A549 treated with RU486 at 1 μM for 4 hours (cell line): Measurements from ENCODE around the gene C1orf210. TPM values are rescaled to one million over a fixed set of nuclear protein-coding genes. Genes with fewer than 3 reads are reported as not detected.

Experiments used
- total RNA-seq: library from RNA; stranded (reverse); fragments of 200-300 nt; extraction: Qiagen RNA extraction; gene quantifications from 5 replicates; pipeline ENCODE4 v1.2.3, GENCODE V29; 2022; ENCODE audit warnings: low read depth

C1orf210 gene
- not detected in 5 replicates for total RNA-seq

DNA sequence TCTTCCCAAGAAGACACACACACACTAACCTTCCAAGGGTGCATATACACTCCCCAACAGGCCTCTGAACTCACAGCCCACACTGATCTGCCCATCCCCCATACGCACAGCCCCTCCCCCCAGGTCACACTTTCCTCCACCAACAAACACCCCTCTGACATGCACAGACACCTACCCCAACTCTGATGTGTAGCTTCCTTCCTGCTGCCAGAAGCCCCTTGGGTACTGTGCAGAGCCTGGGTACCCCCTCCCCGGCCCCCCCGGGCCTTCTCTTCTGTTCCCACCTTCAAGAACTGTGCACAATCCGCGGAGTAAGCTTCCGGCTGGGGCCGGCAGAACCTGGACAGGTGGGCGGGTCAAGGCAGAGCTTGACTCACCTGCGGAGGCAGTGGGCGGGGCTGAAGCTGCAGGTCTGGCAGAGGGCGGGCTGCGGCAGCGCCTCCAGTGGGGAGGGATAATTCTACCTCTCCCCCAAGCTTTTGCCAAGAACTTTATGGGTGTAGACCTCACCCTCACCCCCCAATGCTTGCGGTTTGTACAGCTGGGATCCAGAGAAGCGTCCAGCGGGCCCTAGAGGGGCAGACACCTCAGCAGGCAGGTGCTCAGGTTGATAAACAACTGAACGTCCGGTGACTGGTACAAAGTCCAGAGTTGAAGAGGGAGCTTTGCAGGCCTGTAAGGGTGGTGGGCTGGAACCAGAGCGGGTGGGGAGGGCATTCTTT is at the start of gene C1orf210:
Gene C1orf210 (minus strand): TSS at position 313 of the 722 bp plus-strand sequence. CDS start 2,311 bp downstream, outside the sequence.

DNA sequence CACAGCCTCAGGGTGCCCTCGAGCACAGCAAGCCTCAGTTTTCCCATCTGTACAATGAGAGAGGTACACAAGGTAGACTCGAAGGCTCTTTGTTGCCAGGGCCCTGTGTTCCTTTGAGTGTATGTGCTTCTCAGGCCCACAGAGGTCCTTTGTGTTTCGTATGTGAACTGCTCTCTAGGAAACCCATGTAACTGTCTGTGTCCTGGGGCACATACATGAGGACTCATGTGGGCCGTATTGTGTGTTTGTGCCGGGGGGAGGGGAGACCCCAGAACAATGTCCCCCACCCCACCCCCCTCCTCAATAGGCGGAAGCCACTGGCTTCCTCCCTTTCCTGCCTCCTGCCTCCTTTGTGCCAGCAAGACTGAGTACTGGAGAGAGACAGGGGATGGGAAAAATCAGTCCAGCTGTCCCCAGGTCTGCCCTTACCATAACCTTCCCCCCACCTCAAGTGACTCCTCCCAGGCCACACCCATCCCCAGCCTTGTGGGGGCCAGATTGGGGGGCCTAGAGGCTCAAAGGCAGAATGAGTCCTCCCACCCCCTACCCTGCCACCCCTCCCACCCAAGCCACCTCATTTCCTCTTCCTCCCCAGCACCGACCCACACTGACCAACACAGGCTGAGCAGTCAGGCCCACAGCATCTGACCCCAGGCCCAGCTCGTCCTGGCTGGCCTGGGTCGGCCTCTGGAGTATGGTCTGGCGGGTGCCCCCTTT is 15.2 kb upstream of the C1orf210 start, which contains the start of gene TIE1:
Gene TIE1 (plus strand): TSS at position 605 of the 717 bp plus-strand sequence. CDS start 90 bp downstream, at position 695.

DNA sequence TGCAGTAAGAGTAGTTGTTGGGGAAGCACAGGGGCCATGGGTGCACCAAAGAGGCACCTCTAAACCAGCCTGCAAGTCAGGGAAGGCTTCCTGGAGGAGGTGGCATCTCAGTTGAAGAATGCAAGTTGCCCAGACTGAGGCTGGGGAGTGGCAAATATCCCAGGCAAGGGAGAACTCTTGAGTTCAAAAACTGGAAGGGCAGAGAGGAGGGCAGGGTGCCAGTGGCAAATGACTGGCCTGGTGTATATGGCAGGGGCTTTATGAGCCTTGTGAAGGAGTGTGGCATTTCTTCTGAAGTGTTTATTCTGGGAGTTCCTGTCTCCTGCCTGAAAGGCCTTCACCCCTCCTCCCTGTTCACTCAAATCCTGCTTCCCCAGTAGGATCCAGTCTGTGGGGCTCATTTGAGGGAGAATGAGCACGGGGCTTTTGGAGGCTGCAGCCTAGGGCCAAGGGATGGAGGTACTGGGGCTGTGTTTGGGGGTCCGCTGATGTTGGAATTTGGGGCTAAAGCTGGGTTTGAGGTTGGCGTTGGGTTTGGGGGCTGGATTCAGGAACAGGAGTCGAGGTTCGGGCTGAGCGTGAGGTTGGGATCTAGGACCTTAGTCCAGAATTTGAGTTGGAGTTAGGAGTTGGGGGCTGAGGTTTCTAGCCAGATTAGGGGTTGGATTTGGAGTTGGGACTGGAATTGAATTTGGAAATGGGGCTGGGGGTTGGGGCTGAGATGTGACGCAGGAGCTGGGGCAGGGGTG is 15.6 kb downstream of the C1orf210 start, which contains the start of gene TMEM125:
Gene TMEM125 (plus strand): TSS at position 357 of the 749 bp plus-strand sequence. CDS start 2,740 bp downstream, outside the sequence.

Other genes with a start within 250 kb of the C1orf210 start
- 177 to 217 TPM (median 193 TPM) in 5 replicates for gene EBNA1BP2, start 113.3 kb downstream of the C1orf210 start, total RNA-seq
- gene CFAP57, start 113.3 kb downstream of the C1orf210 start, total RNA-seq, result 0.26 to 0.84 TPM (median 0.29 TPM) in 5 replicates
- gene TMEM125, start 15.6 kb downstream of the C1orf210 start, total RNA-seq, result not detected in 5 replicates
- 0.03 TPM in 1 of 5 replicates, not detected in the others for gene TIE1, start 15.4 kb upstream of the C1orf210 start, total RNA-seq
- 0.31 TPM in 1 of 5 replicates, not detected in the others for gene MPL, start 52.2 kb upstream of the C1orf210 start, total RNA-seq
- 174 to 213 TPM (median 193 TPM) in 5 replicates for gene CDC20, start 73.4 kb upstream of the C1orf210 start, total RNA-seq
- 138 to 163 TPM (median 143 TPM) in 5 replicates for gene ELOVL1, start 82.4 kb upstream of the C1orf210 start, total RNA-seq
- gene MED8, start 104.2 kb upstream of the C1orf210 start, total RNA-seq, result 34.9 to 41.5 TPM (median 36.7 TPM) in 5 replicates
- 4.9 to 7.9 TPM (median 6.6 TPM) in 5 replicates for gene SZT2, start 104.3 kb upstream of the C1orf210 start, total RNA-seq
- 10.8 to 18.9 TPM (median 15.5 TPM) in 5 replicates for gene HYI, start 168.3 kb upstream of the C1orf210 start, total RNA-seq
- 84.6 to 111 TPM (median 96.8 TPM) in 5 replicates for gene PTPRF, start 245.3 kb upstream of the C1orf210 start, total RNA-seq